ENCODE measurements around the gene TCF7L1.

- TF ChIP-seq CTCF (IDR thresholded peaks at IDR 0.05), result no peak
- TF ChIP-seq TCF7L2 (IDR thresholded peaks at IDR 0.05; ENCODE audit: low read depth, low read length), result no peak
- TF ChIP-seq POLR2AphosphoS5 (IDR thresholded peaks at IDR 0.05; ENCODE audit: low read depth, low read length), result no peak
- TF ChIP-seq, protein P1, sequence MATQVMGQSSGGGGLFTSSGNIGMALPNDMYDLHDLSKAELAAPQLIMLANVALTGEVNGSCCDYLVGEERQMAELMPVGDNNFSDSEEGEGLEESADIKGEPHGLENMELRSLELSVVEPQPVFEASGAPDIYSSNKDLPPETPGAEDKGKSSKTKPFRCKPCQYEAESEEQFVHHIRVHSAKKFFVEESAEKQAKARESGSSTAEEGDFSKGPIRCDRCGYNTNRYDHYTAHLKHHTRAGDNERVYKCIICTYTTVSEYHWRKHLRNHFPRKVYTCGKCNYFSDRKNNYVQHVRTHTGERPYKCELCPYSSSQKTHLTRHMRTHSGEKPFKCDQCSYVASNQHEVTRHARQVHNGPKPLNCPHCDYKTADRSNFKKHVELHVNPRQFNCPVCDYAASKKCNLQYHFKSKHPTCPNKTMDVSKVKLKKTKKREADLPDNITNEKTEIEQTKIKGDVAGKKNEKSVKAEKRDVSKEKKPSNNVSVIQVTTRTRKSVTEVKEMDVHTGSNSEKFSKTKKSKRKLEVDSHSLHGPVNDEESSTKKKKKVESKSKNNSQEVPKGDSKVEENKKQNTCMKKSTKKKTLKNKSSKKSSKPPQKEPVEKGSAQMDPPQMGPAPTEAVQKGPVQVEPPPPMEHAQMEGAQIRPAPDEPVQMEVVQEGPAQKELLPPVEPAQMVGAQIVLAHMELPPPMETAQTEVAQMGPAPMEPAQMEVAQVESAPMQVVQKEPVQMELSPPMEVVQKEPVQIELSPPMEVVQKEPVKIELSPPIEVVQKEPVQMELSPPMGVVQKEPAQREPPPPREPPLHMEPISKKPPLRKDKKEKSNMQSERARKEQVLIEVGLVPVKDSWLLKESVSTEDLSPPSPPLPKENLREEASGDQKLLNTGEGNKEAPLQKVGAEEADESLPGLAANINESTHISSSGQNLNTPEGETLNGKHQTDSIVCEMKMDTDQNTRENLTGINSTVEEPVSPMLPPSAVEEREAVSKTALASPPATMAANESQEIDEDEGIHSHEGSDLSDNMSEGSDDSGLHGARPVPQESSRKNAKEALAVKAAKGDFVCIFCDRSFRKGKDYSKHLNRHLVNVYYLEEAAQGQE (IDR thresholded peaks at IDR 0.05; ENCODE audit: insufficient read depth in 1 of 2, low read depth in 2 of 2, low read length in 1 of 2), result no peak
- TF ChIP-seq SIN3A (IDR thresholded peaks at IDR 0.05; ENCODE audit: borderline replicate concordance, insufficient read depth, low read depth, low read length), result no peak
These were observed 21.0 kb downstream of the TCF7L1 start for GRCh38 chr2:85154048-85154753.

Data from Panc1 (cell line).